HS-5 (cell line): Measurements from ENCODE around the gene PRPF19.

Experiments used
- DNase-seq: peaks from one replicate; pipeline ENCODE4 v3.0.0-alpha.2; 2012; ENCODE audit warnings: low read depth

PRPF19 gene

DNA sequence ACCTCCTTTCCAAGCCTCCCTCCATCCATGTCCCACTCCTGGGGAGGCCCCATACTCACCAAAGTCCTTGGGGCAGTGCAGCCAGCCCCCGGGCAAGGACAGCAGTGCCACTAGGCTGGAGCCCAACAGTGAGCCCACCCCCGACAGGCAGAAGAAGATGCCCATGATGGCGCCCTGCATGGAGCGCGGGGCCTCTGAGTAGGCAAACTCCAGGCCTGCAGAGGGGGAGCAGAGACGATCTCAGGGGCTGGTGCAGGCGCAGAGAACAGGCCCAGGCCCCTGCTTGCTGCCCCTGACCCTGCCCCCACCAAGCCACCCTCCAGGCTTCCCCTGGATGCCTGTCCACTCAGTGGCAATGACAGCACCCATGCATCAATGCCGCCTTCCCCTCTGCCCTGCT lies 31.4 kb upstream of the PRPF19 start:
- DNase-seq = no peak

- DNase-seq = no peak
Observed at GRCh38 chr11:60937144-60937527, 30.8 kb upstream of the PRPF19 start.

DNA sequence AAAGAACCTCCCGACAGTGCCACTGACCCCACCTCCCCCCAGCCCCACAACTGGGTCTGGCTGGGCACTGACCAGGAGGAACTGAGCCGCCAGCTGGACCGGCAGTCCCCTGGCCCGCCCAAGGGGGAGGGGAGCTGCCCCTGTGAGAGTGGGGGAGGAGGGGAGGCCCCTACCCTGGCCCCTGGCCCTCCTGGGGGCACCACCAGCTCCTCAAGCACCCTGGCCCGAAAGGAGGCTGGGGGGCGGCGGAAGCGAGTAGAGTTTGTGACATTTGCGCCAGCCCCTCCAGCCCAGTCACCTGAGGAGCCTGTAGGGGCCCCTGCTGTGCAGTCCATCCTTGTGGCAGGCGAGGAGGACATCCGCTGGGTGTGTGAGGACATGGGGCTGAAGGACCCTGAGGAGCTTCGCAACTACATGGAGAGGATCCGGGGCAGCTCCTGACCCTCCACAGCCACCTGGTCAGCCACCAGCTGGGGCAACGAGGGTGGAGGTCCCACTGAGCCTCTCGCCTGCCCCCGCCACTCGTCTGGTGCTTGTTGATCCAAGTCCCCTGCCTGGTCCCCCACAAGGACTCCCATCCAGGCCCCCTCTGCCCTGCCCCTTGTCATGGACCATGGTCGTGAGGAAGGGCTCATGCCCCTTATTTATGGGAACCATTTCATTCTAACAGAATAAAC lies 30.2 kb upstream of the PRPF19 start:
- no peak for DNase-seq

DNA sequence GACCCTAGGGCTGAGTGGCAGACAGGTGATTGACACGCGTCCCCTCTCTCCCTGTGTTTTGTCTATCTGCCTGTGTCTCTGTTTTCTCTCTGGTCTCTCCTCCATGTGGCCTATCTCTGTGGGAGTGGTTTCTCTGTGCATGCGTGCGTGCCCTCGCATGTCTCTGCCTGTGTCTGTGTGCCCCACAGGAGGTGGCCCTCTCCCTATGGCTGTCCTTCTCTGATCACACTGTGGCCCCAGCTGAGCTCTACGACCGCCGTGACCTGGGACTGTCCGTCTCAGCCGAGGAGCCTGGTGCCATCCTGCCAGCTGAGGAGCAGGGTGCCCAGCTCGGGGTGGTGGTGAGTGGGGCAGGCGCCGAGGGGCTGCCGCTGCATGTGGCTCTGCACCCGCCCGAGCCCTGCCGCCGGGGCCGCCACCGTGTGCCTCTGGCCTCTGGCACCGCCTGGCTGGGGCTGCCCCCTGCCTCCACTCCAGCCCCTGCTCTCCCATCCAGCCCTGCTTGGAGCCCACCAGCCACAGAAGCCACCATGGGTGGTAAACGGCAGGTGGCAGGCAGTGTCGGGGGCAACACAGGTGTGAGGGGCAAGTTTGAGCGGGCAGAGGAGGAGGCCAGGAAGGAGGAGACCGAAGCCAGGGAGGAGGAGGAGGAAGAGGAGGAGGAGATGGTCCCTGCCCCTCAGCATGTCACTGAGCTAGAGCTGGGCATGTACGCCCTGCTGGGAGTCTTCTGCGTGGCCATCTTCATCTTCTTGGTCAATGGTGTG lies 29.5 kb upstream of the PRPF19 start:
- DNase-seq = no peak

GRCh38 chr11:60934790-60935605 lies 28.6 kb upstream of the PRPF19 start:
- DNase-seq = no peak

DNA sequence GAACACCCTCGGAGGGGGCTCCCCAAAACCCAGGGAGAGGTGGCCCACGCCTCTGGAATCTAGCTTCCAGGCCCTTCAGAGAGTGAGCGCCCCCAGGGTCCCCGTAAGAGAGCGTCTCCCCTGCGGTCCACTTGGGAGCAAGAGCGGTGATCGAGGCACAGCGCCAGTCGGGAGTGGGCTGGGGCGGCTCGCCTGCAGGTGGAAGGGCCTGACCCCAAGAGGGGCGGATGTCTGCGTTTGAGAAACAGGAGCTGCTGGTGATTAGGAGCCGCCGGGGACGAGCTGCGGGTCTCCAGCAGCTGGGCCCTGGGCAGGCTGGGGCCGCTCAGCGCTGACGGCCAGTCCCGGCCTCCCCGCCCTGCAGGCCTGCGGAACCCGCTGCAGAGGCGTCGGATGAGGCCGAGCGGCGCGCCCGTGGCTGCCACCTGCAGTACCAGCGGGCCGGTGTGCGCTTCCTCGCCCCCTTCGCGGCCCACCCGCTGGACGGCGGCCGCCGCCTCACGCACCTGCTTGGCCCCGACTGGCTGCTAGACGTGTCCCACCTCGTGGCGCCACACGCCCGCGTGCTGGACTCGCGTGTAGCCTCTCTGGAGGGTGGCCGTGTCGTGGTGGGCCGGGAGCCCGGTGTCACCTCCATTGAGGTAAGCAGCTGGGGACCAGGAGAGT lies 27.9 kb upstream of the PRPF19 start:
- DNase-seq = no peak

GRCh38 chr11:60933416-60934123 lies 27.2 kb upstream of the PRPF19 start:
- no peak for DNase-seq

DNA sequence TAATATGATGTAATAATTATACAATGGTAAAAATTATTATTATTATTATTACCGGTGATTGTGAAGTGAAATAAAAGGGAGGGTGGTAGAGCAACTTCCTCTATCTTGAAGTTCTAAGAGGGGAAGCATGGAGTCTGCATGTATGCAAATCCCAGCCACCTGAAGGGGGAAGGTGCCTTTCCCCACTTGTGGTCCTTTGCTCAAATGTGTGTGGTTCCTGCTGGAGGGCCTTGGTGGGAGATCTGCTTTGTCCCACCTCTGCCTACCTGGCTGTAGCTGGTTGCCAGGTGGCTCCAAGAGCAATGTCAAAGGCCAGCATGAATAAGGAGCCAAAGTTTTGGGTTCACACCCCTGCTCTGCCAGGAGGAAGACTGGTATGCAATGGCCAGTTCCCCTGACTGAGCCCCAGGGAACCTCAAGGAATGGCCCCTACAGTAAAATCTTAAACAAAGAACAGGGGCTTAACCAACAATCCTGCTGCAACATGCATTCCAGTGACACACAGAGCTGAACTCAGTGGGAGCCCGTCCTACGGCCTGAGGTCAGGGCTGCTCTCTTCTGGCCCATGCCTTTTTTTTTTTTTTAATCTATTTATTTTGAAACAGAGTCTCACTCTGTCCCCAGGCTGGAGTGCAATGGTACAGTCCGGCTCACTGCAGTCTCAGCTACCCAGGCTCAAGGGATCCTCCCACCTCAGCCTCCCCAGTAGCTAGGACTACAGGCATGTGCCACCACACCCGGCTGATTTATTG lies 26.4 kb upstream of the PRPF19 start:
- DNase-seq = no peak

DNA sequence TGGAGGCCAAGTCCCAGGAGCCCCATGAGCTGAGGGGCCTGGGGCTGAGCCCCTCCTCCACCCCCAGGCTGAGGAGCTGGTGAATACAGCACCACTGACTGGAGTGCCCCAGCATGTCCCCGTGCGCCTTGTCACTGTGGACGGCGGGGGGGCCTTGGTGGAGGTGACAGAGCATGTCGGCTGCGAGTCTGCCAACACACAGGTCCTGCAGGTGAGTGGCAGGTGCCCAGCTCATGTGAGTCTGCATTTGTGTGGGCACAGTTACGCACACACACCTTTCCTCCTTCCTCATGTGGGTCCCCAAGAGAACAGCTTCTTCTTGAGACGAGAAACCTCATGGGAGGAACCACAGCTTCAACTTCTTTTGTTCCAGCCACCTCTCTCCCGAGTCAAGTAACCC lies 25.5 kb upstream of the PRPF19 start:
- no peak for DNase-seq

DNA sequence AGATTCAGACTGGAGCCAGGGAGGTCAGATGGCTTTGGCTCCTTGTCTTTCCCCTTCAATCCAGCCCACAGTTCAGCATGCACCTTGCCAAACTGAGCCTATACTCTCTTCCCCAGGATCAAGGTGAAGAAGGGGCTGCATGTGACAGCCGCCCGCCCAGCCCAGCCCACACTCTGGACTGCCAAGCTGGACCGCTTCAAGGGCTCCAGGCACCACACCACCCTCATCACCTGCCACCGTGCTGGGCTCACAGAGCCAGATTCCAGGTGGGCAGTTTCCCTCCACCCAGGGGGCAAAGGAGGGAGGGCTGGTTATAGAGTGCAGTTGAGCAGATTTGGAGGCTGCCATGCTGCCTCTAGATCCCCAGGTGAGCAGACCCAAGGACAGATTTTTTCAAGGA lies 24.0 kb upstream of the PRPF19 start:
- no peak for DNase-seq

- no peak for DNase-seq
Observed at GRCh38 chr11:60929764-60930163, 23.4 kb upstream of the PRPF19 start.

DNA sequence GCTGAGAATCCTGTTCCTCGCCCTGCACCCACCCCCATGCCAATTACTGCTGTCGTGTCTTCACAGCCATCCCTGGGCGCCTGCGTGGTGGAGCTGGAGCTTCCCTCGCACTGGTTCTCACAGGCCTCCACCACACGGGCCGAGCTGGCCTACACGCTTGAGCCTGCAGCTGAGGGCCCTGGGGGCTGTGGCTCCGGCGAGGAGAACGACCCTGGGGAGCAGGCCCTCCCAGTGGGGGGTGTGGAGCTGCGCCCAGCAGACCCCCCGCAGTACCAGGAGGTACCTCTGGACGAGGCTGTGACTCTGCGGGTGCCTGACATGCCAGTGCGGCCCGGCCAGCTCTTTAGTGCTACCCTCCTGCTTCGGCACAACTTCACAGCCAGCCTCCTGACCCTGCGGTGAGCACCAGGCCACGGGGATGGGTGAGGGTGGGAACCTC lies 22.2 kb upstream of the PRPF19 start:
- no peak for DNase-seq

GRCh38 chr11:60927600-60927999 lies 21.2 kb upstream of the PRPF19 start:
- DNase-seq = no peak

DNA sequence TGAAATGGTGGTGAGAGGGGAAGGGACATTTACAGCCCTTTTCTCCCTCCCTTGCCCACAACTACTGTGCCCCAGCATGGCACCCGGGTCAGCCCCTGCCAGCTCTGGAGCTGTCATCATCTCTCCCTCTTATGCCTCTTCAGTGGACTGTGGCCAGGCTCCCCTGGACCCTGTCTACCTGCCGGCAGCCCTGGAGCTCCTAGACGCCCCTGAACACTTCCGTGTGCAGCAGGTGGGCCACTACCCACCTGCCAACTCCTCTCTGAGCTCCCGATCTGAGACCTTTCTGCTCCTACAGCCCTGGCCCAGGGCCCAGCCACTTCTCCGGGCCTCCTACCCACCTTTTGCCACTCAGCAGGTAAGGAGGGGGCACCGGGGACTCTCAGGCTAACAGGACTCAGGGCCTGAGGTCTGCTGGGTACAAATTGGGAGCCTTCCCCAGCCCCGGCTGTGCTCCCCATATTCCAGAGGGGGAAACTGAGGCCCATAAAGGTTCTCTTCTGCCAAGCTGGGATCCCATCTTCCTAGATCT lies 20.7 kb upstream of the PRPF19 start:
- no peak for DNase-seq

DNA sequence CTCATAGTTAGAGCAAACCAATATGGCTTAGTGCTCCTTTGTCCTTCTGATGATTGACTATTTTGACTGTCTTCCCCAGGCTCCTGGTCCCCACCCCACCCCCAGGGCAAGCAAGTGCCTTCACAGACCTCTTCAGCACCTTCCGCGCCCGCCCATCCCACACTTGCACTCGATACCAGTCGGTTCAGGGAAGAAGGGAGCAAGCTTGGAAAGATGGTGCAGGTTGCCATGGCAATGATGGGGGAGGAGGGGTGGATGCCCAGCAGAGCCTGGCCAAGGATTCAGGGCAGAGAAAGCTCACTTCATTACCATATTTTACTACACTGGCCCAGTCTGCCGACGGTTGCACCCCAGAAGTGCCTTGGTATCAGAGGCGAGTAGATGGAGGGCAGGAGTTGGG lies 20.1 kb upstream of the PRPF19 start:
- DNase-seq = no peak

GRCh38 chr11:60925868-60926267 lies 19.5 kb upstream of the PRPF19 start:
- no peak for DNase-seq

DNA sequence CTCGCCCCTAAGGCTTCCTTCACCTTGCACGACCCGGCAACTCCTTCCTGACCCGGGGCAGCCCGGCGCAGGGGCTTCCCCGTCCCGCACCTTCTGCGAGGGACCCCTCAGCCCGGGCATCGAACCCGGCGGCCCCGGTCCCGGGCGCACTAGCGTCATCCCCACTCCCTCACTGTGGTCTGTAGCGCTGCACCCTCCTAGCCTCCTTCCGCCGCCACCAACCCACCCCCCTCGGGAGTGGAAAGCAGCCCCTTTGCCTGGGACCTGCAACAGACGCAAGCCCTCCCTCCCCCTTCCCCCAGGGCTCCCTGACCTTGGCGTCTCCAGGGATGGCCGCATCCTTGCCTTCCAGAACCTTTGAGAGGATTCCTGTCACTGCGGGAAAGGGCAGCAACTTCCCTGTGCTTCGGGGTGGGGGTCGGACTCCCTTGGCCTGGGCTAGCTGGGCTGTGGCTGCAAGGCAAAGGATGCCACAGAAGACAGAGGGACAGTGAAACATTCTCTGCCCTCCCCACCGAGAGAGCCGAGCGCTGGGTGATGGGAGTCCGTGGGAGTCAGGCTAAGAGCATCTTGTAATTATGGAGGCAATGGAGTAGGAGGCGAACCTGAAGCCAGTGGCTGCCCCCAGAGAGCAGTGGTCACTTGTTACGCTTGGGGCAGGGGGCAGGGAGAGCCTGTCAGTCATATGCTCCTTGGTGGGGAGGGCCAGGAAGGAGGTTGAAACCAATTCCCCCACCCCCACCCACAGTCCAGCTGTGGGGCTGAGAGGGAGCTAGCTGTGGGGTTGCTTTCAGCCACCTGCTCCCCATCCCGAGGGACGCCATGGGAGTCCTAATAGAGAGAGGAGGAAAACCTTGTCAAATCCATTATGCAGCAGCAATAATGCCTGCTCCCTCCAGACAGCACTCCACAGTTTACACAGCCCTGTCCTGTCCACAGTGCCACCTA lies 18.8 kb upstream of the PRPF19 start:
- DNase-seq = no peak

GRCh38 chr11:60924110-60924905 lies 17.9 kb upstream of the PRPF19 start, which contains the start of gene TMEM132A:
Gene TMEM132A (plus strand): TSS chr11:60924460. CDS start chr11:60924634, 174 bp downstream.
- no peak for DNase-seq

DNA sequence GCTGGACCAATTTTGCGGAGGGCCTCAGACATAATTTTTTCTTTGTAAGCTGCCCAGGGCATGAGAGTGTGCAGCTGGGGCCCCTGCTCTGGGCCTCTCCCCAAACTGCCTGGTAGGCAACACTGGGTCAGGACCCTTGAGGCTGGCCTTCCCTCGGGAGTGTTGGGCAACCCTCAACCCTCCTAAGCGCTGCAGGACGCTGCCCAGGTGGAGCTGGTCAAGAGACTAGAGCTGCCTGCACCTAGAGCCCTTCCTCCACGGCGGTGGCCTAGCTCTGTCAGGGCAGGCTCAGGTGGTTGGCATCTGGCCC lies 17.4 kb upstream of the PRPF19 start:
- no peak for DNase-seq
